WTC11 (cell line): Measurements from ENCODE around the gene ERVK3-1. TPM values are rescaled to one million over a fixed set of nuclear protein-coding genes. Genes with fewer than 3 reads are reported as not detected.

ENCODE experiments used
- ATAC-seq: fragments of 200-7000 bp; cut with Tn5 transposase; 2 replicates; pipeline ENCODE4 v1.10.0; 2021; ENCODE audit warnings: mild to moderate bottlenecking, moderate library complexity
- CTCF ChIA-PET: fragments of 300-600 bp; sonication (Branson Sonifier 250); formaldehyde crosslinking; loops from one replicate; lab custom pipeline; 2021; ENCODE audit warnings: antibody characterized with exemption; lab: Charles Lee
- POLR2A ChIA-PET: fragments of 350-600 bp; sonication (Branson Sonifier 250); formaldehyde crosslinking; loops from one replicate; lab custom pipeline; 2021; ENCODE audit warnings: antibody characterized with exemption; lab: Charles Lee
- DNase-seq: peaks from one replicate; pipeline ENCODE4 v3.0.0; 2021; ENCODE audit warnings: low spot score
- H3K27ac Mint-ChIP-seq: 2 replicates; pipeline ENCODE4 v1.8.0; 2021; ENCODE audit warnings: mixed read lengths
- H3K27me3 Mint-ChIP-seq: 2 replicates; pipeline ENCODE4 v1.8.0; 2021; ENCODE audit warnings: low read depth, mild to moderate bottlenecking, moderate library complexity, mixed read lengths
- H3K36me3 Mint-ChIP-seq: 2 replicates; pipeline ENCODE4 v1.8.0; 2021; ENCODE audit warnings: mixed read lengths
- H3K4me1 Mint-ChIP-seq: 2 replicates; pipeline ENCODE4 v1.8.0; 2022; ENCODE audit warnings: mixed read lengths
- H3K4me3 Mint-ChIP-seq: 2 replicates; pipeline ENCODE4 v1.8.0; 2021; ENCODE audit warnings: mild to moderate bottlenecking, moderate library complexity, mixed read lengths
- H3K9me3 Mint-ChIP-seq: 2 replicates; pipeline ENCODE4 v1.8.0; 2021; ENCODE audit warnings: mixed read lengths
- ATF1 ChIP-seq: sonication (generic); formaldehyde crosslinking; IDR thresholded peaks from 2 replicates; pipeline ENCODE4 v1.8.1; 2023; ENCODE audit warnings: mild to moderate bottlenecking, moderate library complexity, missing genetic modification reagents
- CBFB ChIP-seq: sonication (generic); formaldehyde crosslinking; IDR thresholded peaks from 2 replicates; pipeline ENCODE4 v1.8.1; 2022; ENCODE audit warnings: mild to moderate bottlenecking, low read depth, missing genetic modification reagents
- E2F1 ChIP-seq: sonication (generic); formaldehyde crosslinking; IDR thresholded peaks from 2 replicates; pipeline ENCODE4 v1.8.0; 2022; ENCODE audit warnings: mild to moderate bottlenecking, missing genetic modification reagents
- E2F5 ChIP-seq: sonication (generic); formaldehyde crosslinking; IDR thresholded peaks from 2 replicates; pipeline ENCODE4 v1.8.1; 2022; ENCODE audit warnings: mild to moderate bottlenecking, moderate library complexity, missing genetic modification reagents
- EMX1 ChIP-seq: fragments of 250-450 bp; sonication (Bioruptor Pico); IDR thresholded peaks from 2 replicates; pipeline ENCODE4 v1.8.0; 2021; ENCODE audit warnings: mild to moderate bottlenecking
- GABPB1 ChIP-seq: sonication (generic); formaldehyde crosslinking; IDR thresholded peaks from 2 replicates; pipeline ENCODE4 v1.8.1; 2023; ENCODE audit warnings: mild to moderate bottlenecking, missing genetic modification reagents
- IRF2 ChIP-seq: sonication (generic); formaldehyde crosslinking; IDR thresholded peaks from 2 replicates; pipeline ENCODE4 v1.8.0; 2022; ENCODE audit warnings: low read depth, missing genetic modification reagents, borderline replicate concordance
- NR2C2 ChIP-seq: sonication (generic); formaldehyde crosslinking; IDR thresholded peaks from 2 replicates; pipeline ENCODE4 v1.8.0; 2022; ENCODE audit warnings: mild to moderate bottlenecking, missing genetic modification reagents
- PREB ChIP-seq: sonication (generic); formaldehyde crosslinking; IDR thresholded peaks from 2 replicates; pipeline ENCODE4 v1.8.1; 2022; ENCODE audit warnings: mild to moderate bottlenecking, missing genetic modification reagents, moderate library complexity, borderline replicate concordance
- TCF7 ChIP-seq: sonication (generic); formaldehyde crosslinking; IDR thresholded peaks from 2 replicates; pipeline ENCODE4 v1.8.0; 2022; ENCODE audit warnings: mild to moderate bottlenecking, low read depth, missing genetic modification reagents, moderate library complexity
- USF2 ChIP-seq: sonication (generic); formaldehyde crosslinking; IDR thresholded peaks from 2 replicates; pipeline ENCODE4 v1.8.1; 2023; ENCODE audit warnings: mild to moderate bottlenecking, missing genetic modification reagents, moderate library complexity
- ZBTB21 ChIP-seq: sonication (generic); formaldehyde crosslinking; IDR thresholded peaks from 2 replicates; pipeline ENCODE4 v1.8.1; 2023; ENCODE audit warnings: mild to moderate bottlenecking, missing genetic modification reagents, borderline replicate concordance
- ZNF396 ChIP-seq: fragments of 250-450 bp; sonication (Bioruptor Pico); IDR thresholded peaks from 2 replicates; pipeline ENCODE4 v1.8.0; 2021; ENCODE audit warnings: mild to moderate bottlenecking, moderate library complexity, borderline replicate concordance
- ZNF416 ChIP-seq: fragments of 250-450 bp; sonication (Bioruptor Pico); IDR thresholded peaks from 2 replicates; pipeline ENCODE4 v1.9.0; 2021; ENCODE audit warnings: mild to moderate bottlenecking, inconsistent platforms
- total RNA-seq: library from RNA; stranded (reverse); gene quantifications from 3 replicates; pipeline ENCODE4 v1.2.3, GENCODE V29; 2021
- TF ChIP-seq, protein P1 (sequence below): sonication (generic); formaldehyde crosslinking; IDR thresholded peaks from 2 replicates; pipeline ENCODE4 v1.8.0; 2022; ENCODE audit warnings: mild to moderate bottlenecking, missing genetic modification reagents
- TF ChIP-seq, protein P2 (sequence below): sonication (generic); formaldehyde crosslinking; conservative IDR thresholded peaks from 2 replicates; pipeline ENCODE4 v1.8.1; 2022; ENCODE audit warnings: mild to moderate bottlenecking, missing genetic modification reagents
- TF ChIP-seq, protein P3 (sequence below): sonication (generic); formaldehyde crosslinking; IDR thresholded peaks from 2 replicates; pipeline ENCODE4 v1.8.1; 2023; ENCODE audit warnings: mild to moderate bottlenecking, moderate library complexity, missing genetic modification reagents
- TF ChIP-seq, protein P4 (sequence below): fragments of 250-450 bp; sonication (Bioruptor Pico); conservative IDR thresholded peaks from 2 replicates; pipeline ENCODE4 v1.9.0; 2021; ENCODE audit warnings: mild to moderate bottlenecking

Gene ERVK3-1
- total RNA-seq, 1 experiment from 2014 or later = 26.0 TPM

DNA sequence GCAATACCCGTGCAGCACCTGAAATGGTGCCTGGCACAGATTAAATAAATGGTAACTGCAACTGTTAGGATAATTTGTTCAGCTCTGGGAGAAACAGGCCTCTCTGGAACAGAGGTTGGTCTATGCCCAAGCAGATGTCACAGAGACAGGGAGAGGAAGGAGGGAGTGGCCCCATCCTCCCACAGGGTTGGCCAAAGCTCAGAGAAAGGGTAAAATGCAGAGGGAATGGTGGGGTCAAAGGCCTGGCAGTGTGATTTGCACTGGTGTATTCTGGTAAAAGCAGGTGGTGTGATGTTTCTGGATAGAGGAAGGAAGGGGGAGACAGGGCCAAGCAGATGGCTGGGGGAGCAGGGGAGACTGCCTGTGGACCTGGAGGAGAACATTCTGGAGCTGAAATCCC lies 31.0 kb downstream of the ERVK3-1 start:
- CTCF ChIA-PET = no interaction called here
- Mint-ChIP-seq H3K4me3 (no peak overlapping the region), H3K27ac (peak overlapping the region; percentile 49; the same call in 1 of the 2 replicates), H3K4me1 (no peaks in the 10 kb centered on the region), H3K9me3 (peaks cover 3% of the 10 kb centered on the region; the same call in 1 of the 2 replicates), H3K27me3 (no peaks in the 10 kb centered on the region), H3K36me3 (peaks cover 24% of the 10 kb centered on the region)
- TF ChIP-seq ZNF396 (CRISPR knock-in tag) = no peak
- TF ChIP-seq ZBTB21 (CRISPR knock-in tag) = no peak
- no peak for TF ChIP-seq NR2C2 (CRISPR knock-in tag)
- no peak for TF ChIP-seq ATF1 (CRISPR knock-in tag)
- TF ChIP-seq, protein P1, sequence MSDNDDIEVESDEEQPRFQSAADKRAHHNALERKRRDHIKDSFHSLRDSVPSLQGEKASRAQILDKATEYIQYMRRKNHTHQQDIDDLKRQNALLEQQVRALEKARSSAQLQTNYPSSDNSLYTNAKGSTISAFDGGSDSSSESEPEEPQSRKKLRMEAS (CRISPR knock-in tag) = no peak
- TF ChIP-seq GABPB1 (CRISPR knock-in tag) = no peak
- no peak for TF ChIP-seq USF2 (CRISPR knock-in tag)
- TF ChIP-seq E2F1 (CRISPR knock-in tag) = no peak
- no peak for TF ChIP-seq EMX1 (CRISPR knock-in tag)
- no peak for TF ChIP-seq E2F5 (CRISPR knock-in tag)
- no peak for ATAC-seq
- POLR2A ChIA-PET = no interaction called here
- DNase-seq = no peak

DNA sequence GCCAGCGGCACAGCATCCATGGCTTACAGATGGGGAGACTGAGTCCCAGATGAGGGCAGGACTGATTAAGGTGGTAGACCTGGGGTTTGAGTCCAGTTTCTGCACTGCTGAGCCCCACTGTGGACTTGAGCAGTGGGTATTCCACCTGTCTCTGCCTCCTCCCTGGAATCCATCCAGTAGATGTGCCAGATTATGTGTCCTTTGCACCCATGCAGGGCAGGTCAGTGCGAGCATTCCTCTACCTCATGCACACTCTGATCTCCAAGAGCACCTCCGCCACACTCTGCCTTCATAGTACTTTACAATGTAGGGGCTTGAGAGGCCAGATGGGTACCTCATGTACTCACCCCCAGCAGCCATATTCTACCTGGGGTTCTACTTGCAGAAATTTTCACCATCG lies 31.6 kb downstream of the ERVK3-1 start:
- H3K4me1 Mint-ChIP-seq = no peaks in the 10 kb centered on the region
- H3K27ac Mint-ChIP-seq = no peak overlapping the region
- no peaks in the 10 kb centered on the region for H3K27me3 Mint-ChIP-seq
- POLR2A ChIA-PET = no interaction called here
- TF ChIP-seq IRF2 (CRISPR knock-in tag) = no peak
- TF ChIP-seq, protein P2, sequence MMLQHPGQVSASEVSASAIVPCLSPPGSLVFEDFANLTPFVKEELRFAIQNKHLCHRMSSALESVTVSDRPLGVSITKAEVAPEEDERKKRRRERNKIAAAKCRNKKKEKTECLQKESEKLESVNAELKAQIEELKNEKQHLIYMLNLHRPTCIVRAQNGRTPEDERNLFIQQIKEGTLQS = no peak
- TF ChIP-seq CBFB (CRISPR knock-in tag) = no peak
- TF ChIP-seq, protein P3, sequence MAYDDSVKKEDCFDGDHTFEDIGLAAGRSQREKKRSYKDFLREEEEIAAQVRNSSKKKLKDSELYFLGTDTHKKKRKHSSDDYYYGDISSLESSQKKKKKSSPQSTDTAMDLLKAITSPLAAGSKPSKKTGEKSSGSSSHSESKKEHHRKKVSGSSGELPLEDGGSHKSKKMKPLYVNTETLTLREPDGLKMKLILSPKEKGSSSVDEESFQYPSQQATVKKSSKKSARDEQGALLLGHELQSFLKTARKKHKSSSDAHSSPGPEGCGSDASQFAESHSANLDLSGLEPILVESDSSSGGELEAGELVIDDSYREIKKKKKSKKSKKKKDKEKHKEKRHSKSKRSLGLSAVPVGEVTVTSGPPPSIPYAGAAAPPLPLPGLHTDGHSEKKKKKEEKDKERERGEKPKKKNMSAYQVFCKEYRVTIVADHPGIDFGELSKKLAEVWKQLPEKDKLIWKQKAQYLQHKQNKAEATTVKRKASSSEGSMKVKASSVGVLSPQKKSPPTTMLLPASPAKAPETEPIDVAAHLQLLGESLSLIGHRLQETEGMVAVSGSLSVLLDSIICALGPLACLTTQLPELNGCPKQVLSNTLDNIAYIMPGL (CRISPR knock-in tag) = no peak
- TF ChIP-seq TCF7 (CRISPR knock-in tag) = no peak
- TF ChIP-seq ZNF416 (CRISPR knock-in tag) = no peak
- TF ChIP-seq, protein P1 (CRISPR knock-in tag) = no peak
- TF ChIP-seq, protein P4, sequence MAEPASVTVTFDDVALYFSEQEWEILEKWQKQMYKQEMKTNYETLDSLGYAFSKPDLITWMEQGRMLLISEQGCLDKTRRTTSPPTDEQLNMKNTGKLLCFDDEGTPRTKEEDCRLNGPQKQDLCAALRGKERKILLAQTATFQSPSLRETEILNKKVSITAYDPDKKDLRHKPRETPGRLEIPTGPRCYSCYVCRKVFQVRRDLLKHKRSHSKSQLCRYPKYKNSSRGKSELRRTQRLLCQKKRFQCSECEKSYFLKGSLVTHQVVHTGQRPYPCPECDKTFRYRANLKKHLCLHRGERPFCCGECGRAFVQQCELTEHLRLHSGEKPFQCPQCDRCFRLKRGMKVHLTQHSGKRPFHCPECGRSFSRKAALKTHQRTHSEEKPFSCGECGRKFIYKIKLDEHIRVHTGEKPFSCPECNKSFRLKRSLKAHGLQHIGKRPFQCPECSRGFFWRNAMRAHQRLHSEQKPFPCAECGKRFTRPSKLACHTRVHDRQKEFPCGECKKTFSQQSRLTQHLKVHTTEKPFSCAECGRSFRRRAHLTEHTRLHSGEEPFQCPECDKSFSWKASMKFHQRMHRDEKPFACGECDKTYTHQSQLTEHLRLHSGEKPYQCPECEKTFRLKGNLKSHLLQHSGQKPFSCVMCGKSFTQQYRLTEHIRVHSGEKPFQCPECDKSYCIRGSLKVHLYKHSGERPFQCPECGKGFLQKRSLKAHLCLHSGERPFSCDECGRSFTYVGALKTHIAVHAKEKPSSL = no peak
- no peak for TF ChIP-seq PREB (CRISPR knock-in tag)
- H3K4me3 Mint-ChIP-seq = no peak overlapping the region
- peaks cover 3% of the 10 kb centered on the region; the same call in 1 of the 2 replicates for H3K9me3 Mint-ChIP-seq
- CTCF ChIA-PET = no interaction called here
- ATAC-seq (no peak), DNase-seq (no peak)
- H3K36me3 Mint-ChIP-seq = peaks cover 24% of the 10 kb centered on the region
